Measurements from ENCODE around the gene FNDC3B.

FNDC3B gene

DNA sequence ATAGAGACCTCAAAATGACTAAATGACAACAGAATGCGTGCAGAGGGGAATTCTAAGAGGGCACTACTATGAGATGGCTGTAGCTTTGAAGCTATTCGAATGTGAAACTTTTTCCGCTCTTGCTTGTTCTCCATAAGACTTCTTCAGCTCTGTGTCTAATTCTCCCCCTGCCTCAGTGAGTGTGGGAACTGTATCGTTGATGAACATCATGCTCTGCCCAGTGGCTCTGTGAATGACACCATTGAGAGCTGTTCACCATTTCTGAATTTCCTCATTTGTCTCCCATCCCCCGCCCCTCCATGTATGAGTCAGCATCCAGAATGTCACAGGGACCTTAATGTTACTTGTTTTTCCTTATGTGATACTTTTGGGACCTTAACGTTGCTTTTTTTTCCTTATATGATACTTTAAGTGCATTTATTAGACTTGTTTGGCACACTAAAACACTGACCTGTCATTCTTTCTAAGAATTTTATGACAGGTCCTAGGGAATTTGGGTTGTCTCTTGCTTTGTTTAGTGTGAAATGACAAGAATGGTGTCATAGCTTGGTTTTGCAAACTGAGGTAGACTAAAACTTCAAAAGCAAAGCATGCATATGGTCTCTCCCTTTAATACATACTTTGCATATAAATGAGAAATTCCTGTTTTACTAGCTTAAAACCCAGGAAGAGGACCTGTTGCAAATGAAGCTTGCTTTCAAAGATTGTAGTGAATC, 99.6 kb downstream of the FNDC3B start:
- DNase-seq: peak; percentile 28

DNA sequence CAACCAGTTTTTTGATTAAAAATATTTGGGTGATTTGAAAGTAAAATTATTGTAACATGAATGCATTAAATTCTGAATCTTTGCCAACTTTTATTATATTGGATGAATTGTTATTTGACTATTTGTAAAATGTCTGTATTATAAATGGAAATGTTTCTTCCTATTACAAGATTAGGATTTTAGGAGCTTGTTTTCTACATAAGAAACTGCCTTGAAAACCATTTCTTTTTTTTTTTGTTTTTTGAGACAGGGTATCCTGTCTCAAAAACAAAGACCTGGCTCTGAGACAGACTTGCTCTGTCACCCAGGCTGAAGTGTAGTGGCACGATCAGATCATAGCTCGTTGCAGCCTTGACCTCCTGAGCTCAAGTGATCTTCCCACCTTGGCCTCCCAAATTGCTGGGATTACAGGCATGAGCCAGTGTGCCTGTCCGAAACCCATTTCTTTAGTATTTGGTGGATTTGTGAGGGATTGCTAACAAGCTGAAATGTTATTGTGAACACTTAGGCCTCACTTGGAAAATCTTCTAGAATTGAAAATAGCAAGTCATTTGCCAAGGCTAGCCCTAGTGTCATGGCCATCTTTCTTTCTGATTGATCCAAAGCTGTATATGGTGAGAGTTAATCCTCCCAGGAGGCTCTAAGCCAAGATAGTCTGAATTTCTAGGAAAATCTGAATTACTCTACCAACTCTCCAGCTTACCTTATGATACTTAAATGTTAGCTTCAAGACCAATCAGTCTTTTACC, 100.3 kb downstream of the FNDC3B start:
- DNase-seq: no peak

DNA sequence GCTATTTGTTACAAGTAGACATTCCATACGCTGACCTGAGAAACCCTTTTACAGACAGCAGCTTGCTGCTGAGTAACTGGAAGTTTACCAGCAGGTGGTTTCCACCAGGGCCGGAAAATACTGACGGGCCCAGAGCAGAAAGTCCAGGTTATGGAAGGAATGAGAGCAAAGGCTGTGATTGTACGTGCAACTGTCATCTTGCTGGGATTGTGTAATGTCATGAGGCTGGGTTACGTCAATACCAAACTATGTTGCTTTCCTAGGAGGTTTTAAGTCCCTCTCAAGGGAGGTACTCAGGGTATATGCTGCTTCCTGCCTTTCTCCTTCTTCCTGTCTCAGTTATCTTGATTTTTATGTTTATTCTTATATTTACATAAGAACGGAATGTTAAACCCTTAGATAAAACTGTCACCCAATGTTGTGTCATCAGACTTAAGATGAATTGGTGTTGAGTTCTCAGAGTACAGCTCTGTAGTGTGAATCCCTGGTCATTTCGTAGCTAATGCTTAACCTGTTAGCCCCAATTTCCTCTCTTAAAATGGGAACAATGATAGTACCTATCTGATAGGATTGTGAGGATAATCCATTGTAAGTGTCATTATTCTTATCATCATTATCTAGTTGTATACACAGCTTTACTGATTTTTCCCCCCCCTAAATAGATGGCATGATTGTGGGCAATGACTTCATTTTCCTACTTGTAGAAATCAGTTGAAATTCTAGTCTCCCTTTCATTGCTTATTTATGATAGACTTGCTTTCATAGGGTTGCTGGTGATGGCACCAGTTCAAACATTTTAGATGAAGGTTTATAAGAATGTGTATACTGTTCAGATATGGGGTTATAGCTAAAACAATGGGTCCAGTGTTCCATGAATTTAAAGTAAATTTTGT, 101.4 kb downstream of the FNDC3B start:
- DNase-seq: no peak

DNA sequence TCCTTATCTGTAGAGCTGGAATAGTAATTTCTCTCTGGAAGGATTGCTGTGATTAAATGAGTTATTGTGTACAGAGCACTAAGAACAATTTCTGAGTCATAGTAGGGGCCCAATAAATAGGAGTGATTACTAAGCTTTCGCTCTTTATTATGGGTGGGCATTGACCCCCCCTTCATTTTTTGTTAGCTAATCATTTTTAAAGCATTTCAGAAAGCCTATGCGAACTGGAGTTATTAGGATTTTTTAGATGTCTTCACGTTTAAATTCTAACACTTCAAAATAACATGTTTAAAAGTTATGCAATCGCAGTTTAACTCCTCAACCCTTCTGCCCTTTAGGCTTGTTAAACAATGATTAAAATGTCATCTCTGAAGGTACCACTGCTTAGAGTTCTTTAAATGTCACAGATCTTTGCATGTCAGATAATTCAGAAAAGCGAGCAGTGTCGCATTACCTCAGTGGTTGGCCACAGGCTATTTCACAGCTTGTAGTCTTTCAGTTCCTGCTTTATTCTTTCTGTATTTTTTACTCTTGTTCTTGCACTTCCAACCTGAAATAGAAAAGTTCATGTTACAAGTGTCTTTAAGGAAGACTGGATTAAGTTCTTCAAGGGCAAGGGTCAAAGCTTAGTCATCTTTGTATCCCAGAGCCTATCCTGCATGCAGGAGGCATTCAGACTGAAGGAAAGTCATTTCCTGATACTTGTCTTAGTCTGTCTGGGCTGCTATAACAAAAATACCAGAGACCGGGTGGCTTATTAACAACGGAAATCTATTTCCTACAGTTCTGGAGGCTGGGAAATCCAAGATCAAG, 102.9 kb downstream of the FNDC3B start:
- DNase-seq: no peak

DNA sequence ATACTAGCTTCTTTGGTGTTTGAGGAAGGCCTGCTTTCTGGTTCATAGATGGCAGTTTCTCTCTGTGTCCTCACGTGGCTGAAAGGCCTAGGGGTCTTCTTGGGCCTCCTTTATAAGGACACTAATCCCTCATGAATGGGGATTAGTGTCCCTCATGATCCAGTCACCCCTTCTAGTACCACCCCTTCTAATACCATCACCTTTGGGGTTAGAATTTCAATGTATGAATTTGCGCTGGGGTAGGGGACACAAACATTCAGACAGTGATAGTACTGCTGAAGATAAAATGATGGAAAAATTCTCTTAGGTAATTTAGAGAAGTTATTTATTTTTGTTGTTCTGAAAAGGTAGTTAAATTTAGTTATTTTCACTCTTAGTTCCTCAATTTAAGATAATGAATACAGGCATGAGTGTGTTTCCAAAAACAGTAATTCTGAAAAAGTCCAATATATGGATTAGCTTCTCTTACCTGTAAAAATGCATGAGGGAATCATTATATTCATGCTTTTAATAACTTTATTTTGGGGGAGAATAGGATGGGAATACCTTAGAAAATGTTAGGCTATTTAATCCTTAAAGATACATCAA, 103.6 kb downstream of the FNDC3B start:
- DNase-seq: no peak

- DNase-seq: no peak
Measured at GRCh38 chr3:172143739-172144497, 104.5 kb downstream of the FNDC3B start.

DNA sequence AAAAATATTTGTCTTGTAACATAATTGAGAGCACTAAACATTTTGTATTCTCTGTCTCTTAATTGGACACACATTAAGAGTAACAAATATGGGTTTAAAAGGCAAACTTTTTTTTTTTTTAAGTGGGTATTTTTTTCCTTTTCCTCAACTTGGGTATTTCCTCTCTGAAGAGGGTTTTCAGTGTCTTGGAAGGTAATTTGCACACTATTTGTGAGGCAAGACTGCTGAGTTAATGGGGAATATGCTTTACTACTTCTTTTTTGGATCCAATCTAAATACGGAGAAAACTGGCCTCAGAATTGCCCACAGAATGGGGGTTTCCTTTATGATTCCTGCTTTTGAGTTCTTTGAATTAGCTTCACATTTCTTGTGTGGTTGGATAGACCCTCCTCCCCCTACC, 105.2 kb downstream of the FNDC3B start:
- DNase-seq: no peak

GRCh38 chr3:172145031-172145686, 105.8 kb downstream of the FNDC3B start:
- no peak for DNase-seq

DNA sequence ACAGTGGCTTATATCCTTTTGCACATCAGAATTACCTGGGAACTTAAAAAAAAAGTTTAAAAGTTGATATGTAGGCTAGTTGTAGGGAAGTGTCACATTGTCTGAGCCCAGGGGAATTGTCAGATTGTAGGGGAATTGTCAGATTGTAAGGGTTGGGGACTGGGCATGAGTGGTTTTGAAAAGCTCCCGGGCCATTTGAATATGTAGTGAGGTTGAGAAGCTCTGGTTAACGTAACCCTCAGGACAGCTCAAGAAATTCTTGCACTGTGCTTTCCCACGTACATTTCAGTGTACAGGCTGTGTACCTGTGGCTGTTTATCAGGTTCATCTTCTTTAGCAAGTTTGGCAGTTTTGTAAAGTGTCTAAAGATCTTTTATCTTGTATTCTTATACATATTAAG, 107.0 kb downstream of the FNDC3B start:
- no peak for DNase-seq

GRCh38 chr3:172147113-172147818, 107.9 kb downstream of the FNDC3B start:
- DNase-seq: no peak

DNA sequence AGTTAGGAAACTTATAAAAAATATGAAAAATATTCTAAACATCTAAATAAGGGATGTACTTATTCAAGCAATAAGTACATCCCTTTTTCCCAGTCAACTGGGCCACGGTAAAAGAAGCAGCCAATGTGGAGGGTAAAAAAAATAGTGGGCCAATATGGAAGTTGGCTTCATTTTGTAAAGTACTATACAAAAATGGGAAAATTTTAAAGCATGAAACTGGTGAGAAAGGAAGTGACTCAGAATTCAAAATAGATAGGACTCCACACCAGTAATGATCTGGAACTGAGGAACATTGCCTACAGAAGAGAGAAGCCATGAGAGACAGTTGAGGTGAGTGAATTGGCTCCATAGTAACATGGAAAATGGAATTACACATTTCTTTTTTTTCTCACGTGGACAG, 108.9 kb downstream of the FNDC3B start:
- no peak for DNase-seq

DNA sequence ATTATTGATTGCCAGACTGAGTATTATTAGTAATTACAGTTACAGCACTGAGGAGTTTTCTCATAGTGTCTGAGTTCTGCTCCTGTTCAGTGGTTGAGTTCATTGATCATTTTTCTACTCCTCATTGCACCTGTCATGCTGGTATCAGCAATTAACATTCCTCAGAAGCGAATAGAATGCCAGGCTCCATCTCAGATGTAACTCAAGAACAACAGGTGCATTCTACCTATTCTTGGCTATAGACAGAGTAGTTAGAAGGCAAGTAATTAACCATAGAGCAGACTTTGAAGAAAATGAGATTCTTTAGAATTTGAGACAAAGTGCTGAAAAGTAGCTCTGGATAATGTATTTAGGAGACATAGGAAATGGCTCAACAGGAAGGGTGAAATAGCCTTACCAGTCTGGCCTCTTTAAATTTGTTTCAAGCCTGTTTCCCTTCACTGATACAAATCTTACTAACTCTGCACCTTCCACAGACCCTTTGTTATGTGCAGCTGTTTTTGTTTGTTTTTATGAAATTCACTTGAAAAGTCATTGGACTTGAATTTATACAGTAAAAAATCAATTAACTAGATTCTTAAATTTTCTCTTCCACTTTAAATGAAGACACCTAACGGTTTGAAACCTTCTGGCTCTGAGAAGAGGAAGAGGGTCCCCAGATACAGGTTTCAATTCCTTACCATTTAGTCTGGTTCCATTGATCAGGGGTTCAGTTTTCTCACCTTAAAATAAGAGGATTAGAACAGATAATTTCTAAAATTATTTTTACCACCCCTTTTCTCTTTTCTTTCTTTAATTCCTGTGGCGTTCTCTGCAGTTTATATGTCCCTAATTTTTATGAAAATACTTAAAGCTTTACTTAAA, 109.6 kb downstream of the FNDC3B start:
- no peak for DNase-seq

DNA sequence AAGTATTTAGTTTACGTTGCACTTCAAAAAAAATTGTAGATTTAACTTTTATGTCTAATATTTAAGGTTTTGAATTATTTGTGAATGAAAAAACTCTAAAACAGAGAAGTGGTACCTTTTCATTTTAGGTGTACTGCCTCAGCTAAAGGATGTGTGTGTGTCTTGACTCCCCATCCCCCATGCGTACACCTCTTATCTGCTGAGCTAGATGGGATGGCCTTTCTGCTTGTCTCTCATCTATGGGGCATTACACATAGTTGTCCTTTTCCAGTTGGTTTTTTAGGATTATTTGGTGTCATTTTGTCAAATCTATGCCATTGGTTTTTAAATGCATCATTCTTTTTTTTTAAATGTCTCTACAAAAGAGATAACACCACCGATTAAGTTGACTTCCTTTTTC, 110.9 kb downstream of the FNDC3B start:
- DNase-seq: no peak

DNA sequence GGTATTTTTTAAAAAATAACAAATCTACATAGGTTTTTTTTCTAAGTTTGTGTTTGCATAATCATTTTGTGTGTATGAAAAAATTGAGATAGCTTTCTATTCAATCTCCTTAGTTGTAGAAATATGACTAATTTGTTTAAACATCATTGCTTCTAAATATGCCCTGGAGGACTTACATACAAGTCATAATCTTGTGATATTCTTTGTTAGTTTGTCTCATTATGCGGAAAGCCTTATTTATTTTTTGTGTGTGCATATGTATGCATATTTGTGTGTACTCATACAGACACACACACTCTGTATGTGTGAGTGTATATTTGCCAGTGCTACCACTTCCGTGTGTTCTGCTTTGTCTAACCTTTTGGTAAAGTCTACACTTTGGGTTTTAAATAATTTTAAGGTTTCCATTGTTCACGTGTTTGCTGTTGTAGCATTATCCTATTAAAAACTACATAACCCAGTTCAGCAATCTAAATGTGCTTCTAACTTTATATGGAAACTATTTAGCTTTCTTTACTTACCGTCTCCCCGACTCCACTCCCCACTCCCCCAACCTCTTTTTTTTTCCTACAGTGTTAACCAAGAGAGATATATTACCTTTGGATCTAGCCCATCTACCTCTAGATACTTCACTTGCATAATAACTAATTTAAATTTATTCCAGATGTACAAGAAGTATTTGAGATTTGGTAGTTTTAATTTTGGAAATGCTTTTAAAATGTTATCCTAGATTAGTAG, 111.7 kb downstream of the FNDC3B start:
- no peak for DNase-seq

DNA sequence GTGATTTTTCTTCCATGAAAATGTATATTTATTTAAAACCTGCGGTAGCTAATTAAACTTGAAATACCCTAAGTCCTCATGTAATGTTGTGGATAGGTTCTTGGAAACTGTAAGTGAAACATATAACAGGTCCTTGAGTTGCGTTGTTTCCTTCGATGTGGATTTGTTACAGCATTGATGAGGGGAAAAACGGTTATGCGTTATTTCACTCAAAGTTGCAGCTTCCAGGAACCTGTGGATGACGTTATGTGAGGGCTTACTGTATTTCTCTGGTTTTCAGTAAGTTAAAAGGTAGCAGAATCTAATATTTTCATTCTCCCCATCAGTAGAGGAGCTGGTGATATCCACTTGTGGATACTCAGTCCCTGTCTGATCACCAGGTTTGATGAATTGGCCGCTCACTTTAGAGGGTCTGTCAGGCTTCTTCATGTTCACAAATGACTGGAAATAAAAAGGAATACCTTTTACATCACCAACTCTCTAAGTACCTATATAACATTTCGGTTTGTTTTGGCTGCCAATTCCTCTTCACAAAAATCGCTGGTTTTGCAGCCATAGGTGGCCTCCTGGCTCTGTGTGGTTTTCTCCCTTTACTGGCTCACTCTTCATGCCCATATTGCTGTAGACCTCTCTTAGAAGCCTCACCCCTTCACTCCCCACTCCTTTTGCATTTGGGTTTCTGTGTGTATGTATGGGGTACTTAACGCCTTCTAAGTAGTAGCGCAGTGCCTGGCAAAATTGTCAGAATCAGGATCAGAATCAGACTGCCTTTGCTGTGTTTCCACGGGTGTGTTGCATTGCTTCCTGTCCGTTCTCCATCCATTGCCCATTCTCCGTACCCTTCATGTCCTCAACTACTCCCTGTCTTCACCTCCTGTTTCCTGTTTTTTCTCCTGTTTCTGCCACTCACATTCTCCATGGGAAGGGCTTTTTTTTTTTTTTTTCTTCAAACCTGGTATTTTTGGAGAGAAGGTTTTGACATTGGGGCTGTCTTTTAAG, 112.6 kb downstream of the FNDC3B start:
- DNase-seq: no peak

DNA sequence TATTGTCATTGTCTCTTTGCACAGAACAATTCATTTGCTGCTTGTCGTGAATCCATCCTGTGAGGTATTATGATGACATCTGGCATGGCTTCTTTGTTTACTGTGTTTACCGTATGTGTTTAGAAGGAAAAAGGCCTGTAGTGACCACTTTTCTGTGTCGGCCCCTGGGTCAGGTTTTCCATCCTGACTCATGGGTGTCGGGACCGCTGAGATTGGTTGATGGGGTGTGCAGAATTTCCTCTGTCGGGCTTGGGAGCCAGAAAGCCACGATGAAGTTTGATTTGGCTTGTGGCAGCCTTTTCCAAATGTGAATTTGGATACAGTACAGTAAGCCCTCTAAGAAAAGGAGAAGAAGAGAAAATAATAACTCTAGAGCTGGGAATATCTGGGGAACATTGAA, 113.5 kb downstream of the FNDC3B start:
- DNase-seq: no peak

GRCh38 chr3:172153335-172153861, 114.0 kb downstream of the FNDC3B start:
- no peak for DNase-seq
